ACHN (cell line): Measurements from ENCODE around the gene NANOGP8.
"Not testable (repeated sequence)": the region's sequence is repeated elsewhere in the genome, so short reads cannot be mapped to it uniquely, and the experiment has no call there.

Experiments used
- DNase-seq: peaks from one replicate; pipeline ENCODE4 v3.0.0-alpha.2; 2015
- in situ Hi-C: cut with HindIII; loops from 2 replicates; pipeline ENCODE4 v1.10.0; 2017; ENCODE audit warnings: low sequenced_read_pairs, low pct_ligation_motif_present, low pct_unique_long_range_greater_than_20kb

NANOGP8 gene

GRCh38 chr15:35102186-35102585 lies 17.1 kb upstream of the NANOGP8 start:
- in situ Hi-C loops, result no loop called here
- DNase-seq, result no peak

DNA sequence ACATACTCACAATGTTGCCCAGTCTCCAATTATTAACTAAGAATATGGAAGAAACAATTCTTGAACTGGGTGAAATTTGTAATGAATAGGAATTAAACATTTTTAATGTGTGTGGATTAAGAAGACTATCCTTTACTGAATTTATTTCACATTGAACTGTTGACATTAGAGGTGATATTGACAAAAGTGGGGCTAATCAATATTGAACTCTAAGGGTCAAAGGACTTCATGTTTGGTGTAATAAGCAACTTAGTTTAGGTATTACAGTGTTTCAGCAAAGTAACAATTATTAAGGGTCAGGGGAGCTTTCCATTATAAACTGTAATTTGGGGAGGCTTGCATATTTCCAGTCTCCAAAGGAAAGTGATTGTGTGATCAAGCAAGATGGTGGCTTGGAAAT lies 16.2 kb upstream of the NANOGP8 start:
- in situ Hi-C loops, result no loop called here

GRCh38 chr15:35098737-35099136 lies 13.6 kb upstream of the NANOGP8 start:
- DNase-seq, result no peak
- in situ Hi-C loops, result no loop called here

More for the DNA sequence above, 16.2 kb upstream of the NANOGP8 start:
- DNase-seq, result no peak

DNA sequence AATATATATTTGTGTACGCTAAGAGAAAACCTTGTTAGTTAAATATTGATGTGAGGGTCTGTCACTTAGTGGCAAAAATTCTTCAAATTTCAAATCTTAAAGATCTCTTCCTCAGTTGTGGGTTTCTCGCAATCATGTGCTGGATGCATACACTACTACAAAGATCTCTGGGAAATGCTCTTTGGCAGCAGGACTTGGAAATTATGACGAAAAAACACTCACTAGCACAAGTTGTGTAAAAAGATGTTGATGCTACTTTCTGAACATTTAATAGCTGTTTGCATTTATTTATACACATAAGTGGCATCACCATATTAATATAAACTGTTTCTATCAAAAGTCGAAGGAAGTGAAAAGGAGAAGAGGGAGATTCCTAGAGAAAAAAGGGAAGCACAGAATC lies 10.8 kb upstream of the NANOGP8 start:
- in situ Hi-C loops, result no loop called here

DNA sequence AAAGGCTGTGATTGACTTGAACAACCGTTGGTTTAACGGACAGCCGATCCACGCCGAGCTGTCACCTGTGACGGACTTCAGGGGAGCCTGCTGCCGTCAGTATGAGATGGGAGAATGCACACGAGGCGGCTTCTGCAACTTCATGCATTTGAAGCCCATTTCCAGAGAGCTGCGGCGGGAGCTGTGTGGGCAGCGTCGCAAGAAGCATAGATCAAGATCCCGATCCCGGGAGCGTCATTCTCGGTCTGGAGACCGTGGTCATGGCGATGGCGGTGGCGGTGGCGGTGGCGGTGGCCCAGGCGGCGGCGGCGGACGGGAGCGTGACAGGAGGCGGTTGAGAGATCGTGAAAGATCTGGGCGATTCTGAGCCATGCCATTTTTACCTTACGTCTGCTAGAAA lies 7.8 kb upstream of the NANOGP8 start:
- in situ Hi-C loops, result no loop called here
- DNase-seq, result no peak

More for the DNA sequence above, 10.8 kb upstream of the NANOGP8 start:
- no peak for DNase-seq

DNA sequence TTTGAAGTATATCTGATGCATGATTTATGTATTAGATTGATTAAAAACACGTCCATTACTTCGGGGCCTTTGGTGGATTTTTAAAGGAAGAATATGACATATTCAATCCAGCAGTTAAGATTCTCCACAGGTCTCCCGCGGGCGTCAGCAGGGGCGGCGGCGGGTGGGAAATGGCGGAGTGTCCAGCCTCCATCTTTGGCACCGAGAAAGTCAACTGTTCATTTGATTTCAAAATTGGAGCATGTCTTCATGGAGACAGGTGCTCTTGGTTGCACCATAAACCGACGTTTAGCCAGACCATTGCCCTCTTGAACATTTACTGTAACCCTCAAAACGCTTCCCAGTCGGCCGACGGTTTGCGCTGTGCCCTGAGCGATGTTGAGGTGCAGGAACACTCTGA lies 7.2 kb upstream of the NANOGP8 start:
- in situ Hi-C loops, result no loop called here
- no peak for DNase-seq

GRCh38 chr15:35090104-35090807 lies 5.2 kb upstream of the NANOGP8 start:
- no peak for DNase-seq
- in situ Hi-C loops, result no loop called here

DNA sequence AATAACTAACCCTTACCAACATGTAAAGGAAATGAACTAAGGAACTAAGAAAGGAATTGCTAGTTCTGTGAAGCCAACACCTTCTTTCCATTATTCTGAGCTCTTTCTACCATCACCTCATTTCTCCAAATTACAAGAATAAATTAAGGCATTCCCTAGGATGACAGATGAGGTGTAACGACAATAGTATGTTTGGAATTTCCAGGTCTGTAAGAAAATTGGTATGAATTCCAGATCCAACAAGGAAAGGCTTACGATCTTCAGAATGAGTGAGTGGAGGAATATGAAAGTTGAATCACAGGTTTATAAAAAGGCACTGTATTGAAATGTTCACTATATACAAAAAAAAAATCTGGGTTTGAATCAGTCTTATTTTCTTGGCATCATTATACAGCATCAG lies 4.5 kb upstream of the NANOGP8 start:
- in situ Hi-C loops, result no loop called here
- DNase-seq, result no peak

- DNase-seq, result no peak
Observed at GRCh38 chr15:35088329-35088728, 3.2 kb upstream of the NANOGP8 start.

DNA sequence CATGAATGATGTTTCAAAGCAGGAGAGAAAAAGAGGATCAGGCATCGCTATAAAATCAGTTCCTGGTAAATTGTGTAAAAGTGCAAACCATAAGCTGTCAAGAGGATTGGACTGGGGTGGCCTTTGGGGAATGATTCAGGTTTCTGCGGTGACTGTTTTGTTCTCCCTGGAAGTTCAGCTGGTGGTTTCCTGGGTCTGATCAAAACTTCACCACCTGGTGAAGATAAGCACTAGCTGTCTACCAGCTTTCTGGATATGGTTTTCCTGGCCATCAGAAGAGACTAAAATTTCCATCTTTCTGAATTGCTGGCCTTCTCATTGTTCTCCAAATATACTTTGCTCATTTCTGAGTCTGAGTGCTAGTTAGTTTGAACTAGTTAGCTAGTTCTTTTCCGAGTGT lies 2.7 kb upstream of the NANOGP8 start:
- in situ Hi-C loops, result no loop called here
- DNase-seq, result no peak

More at GRCh38 chr15:35088329-35088728, 3.2 kb upstream of the NANOGP8 start:
- in situ Hi-C loops, result no loop called here

- in situ Hi-C loops, DNase-seq: not testable (repeated sequence)
Observed at GRCh38 chr15:35082371-35083348, 2.4 kb downstream of the NANOGP8 start.

- DNase-seq, in situ Hi-C loops: not testable (repeated sequence)
Observed at GRCh38 chr15:35081626-35082365, 3.3 kb downstream of the NANOGP8 start.

DNA sequence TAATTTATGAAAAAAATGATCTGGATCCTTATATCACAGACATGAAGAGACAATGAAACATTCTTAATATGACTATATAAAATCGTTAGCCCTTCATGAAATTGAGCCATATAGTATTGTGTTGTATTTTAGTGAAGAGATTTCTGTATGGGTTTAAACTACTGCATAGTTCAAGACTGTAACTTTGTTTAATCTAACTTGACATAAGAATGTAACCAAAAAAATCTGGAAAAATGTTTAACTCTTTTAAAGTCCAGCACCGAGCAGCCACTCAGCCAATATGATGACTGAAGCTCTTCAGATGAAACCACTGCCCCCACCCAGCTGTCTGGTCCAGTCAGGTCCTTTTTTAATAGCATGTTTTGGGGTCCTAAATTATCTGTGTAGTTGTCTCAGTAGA lies 4.9 kb downstream of the NANOGP8 start:
- in situ Hi-C loops, result no loop called here

DNA sequence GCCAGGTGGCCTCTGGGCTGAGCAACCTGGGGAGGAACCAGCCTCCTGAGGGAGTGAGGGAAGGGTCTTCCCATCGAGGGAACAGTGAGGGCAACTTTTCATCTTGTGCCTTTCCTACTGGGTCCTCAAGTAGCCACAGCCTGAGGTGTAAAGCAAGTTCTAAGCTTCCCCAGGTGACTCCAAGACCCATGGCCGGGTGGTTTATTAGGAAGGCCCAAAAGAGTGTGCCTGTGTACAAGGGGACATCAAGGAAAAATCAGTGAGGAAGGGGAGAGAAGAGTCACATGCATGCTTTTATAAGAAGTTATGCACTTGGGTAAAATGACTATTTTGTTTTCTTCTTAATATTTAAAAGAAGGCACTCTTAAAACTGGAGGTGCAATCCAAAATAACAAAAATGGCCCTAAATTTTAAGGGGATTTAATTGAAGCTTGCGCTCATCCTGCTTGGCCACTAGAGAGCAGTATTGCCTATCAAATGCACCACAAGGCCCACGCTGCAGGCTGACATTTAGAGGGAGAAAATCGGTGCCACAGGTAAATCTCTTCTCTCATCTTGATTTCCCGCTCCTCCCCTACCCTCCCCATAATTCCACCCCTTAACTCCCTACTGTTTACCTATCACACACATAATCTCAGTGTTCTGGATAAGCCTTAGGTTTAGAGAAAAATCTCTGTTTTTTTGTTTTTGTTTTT lies 6.7 kb downstream of the NANOGP8 start:
- DNase-seq, result peak; percentile 50
- in situ Hi-C loops, result no loop called here

More for the DNA sequence above, 4.9 kb downstream of the NANOGP8 start:
- no peak for DNase-seq

- DNase-seq, result no peak
- in situ Hi-C loops, result no loop called here
Observed at GRCh38 chr15:35071106-35071505, 14.0 kb downstream of the NANOGP8 start.

- in situ Hi-C loops, result no loop called here
- DNase-seq, result no peak
Observed at GRCh38 chr15:35068846-35069475, 16.1 kb downstream of the NANOGP8 start.

DNA sequence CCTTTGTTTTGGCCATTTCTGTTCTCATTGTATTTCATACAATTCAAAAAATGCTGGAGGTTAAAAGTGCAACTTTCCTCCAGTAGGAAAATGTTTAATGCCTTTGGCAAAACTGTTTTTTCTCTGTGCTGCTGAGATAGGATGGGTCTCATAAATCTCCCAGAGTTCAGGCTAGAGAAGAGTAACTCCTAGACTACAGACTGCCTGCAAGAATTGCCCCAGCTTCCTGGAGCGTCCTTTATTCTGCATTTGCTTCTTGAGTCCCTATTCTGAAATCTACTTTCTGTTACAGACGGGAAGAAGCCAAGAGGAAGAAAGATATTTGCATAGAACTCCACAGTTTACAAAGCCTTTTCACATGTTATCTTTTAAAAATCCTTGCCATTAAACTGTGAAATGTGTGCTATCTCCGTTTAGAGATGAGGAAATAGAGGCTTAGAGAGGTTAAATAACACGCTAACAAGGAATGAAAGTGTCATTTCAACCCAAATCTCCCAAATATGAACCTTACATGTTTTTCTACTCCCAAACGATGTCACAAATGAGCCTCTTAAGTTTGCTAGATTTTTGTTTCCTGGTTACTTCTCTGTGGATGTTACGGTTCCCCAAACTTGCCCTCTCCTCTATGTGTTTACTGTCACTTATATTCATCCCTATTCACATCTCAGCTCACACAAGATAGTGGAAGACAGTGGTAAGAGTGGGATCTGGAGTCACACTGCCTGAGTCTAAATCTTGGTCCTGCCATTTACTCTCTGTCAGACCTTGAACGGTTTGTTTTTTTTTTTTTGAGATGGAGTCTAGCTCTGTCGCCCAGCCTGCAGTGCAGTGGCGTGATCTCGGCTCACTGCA lies 17.4 kb downstream of the NANOGP8 start:
- DNase-seq, result no peak
- in situ Hi-C loops, result no loop called here
